Muscle of arm (tissue), 12 donors: ENCODE data around the gene EML2. TPM values are rescaled to one million over a fixed set of nuclear protein-coding genes. Genes with fewer than 3 reads are reported as not detected.
"Not testable (repeated sequence)": the region's sequence is repeated elsewhere in the genome, so short reads cannot be mapped to it uniquely, and the experiment has no call there.

ENCODE experiments used
- DNase-seq: peaks from one replicate; pipeline ENCODE4 v3.0.0-alpha.2; 2013
- polyA plus RNA-seq, 12 donors: library from polyadenylated mRNA; unstranded; fragments of 120-200 nt; gene quantifications; one replicate each; pipeline ENCODE4 v1.2.1, GENCODE V29; 2013; ENCODE audit not compliant: insufficient read length in 12 of 12

The EML2 gene
- polyA plus RNA-seq, 12 donors: 6.0 to 24.8 (median 9.9) TPM; not detected in 2

DNA sequence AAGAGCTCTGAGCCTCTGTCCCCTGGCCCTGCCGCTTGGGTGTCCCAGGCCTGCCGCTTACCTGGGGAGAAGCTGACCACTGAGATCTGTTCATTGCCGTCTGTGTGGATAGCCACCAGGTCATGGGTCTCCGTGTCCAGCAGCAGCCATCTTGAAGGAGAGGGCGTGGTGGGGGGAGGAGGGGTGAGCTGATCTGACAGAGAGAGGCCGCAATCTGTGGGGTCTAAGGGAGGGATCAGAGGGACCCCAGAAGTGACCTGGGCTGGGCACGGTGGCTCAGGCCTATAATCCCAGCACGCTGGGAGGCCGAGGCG lies 22.5 kb downstream of the EML2 start:
- no peak for DNase-seq

DNA sequence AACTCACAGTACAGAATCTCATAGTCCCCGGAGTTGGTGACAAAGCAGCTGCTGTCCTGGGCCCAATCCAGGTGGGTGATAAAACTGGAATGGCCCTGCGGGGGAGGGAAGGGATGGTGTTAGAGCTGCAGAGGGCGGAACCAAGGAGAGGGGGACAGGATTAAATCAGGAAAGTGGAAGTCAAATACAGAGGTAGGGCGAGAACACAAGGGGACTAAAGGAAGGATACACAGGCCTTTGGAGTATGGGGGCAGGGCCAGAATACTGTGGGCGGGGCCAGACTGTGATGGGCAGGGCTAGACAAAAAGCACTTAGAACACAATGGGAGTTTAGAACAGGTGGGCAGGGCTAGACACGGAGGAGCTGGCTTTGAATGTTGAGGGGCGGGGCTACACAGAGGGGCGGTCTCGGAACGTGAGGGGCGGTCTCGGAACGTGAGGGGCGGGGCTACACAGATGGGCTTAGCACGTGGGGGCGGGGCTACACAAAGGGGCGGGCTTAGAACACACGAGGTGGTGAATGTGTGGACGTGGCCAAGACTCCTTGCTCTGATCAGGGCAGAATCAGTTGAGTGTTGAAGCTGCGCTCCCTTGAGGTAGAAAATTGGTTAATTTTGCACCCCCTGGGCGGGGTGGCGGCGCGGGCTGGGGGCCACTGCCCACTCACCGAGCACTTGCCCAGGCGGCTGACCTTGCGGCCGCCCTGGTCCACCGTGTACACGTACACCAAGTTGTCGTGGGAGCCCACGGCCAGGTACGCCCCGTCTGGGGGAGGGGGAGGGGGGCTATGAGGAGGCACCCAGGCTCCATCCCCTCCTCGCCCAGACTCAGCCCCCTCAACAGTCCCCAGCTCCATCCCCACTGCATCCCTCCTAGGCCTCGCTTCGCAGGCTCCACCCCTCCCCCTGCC lies 23.1 kb downstream of the EML2 start:
- DNase-seq: peak; percentile 86

DNA sequence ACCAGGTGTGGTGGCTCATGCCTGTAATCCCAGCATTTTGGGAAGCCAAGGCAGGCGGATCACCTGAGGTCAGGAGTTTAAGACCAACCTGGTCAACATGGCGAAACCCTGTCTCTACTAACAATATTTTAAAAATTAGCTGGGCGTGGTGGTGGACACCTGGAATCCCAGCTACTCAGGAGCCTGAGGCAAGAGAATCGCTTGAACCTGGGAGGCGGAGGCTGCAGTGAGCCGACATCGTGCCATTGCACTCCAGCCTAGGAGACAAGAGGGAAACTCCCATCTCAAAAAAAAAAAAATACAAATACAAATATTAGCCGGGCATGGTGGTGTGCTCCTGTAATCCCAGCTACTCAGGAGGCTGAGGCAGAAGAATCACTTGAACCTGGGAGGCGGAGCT lies 24.1 kb downstream of the EML2 start:
- not testable (repeated sequence) for DNase-seq

DNA sequence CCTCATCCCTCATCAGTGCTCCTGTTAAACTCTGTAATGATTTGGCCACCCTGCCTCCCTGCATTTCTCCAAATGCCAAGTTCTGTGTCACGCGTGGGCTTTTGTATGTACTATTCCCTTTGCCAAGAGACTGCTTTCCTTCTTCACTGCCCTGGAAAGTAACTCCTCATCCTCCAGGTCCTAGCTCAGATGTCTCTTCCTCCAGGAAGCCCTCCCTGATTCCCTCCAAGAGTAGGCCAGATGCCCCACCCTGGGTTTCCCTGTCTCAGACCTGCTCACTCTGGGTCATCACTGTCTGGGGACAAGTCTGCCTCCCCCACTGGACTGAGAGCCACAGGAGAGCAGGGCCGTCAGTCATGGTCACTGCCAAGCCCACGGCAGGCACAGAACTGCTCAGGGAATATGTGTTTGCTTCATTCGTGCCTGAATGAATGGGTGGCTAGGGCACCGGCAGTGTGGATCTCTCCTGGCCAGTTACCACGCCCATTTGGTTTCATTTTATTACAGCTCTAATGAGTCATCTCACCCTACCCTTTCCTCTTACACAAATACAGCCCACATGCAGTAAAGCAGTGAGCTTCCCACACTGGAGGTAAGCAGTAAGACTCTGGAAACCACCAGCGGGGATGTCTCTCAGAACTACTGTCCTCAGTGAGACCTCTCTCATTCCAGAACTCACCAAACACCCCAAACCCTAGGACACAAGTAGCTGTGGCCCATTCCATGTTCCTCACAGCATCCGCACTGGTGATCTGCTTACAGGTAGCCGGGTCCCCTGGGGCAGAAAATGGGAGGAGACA lies 25.1 kb downstream of the EML2 start:
- DNase-seq: no peak

DNA sequence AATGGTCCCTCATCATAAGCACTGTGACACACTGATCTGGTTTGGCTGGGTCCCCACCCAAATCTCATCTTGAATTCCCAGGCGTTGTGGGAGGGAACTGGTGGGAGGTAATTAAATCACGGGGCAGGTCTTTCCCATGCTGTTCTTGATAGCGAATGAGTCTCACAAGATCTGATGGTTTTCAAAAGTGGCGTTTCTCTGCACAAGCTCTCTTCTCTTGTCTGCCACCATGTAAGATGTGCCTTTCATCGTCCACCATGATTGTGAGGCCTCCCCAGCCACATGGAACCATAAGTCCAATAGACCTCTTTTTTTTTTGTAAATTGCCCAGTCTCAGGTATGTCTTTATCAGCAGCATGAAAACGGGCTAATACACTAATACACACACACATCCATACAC lies 30.2 kb downstream of the EML2 start:
- no peak for DNase-seq

DNA sequence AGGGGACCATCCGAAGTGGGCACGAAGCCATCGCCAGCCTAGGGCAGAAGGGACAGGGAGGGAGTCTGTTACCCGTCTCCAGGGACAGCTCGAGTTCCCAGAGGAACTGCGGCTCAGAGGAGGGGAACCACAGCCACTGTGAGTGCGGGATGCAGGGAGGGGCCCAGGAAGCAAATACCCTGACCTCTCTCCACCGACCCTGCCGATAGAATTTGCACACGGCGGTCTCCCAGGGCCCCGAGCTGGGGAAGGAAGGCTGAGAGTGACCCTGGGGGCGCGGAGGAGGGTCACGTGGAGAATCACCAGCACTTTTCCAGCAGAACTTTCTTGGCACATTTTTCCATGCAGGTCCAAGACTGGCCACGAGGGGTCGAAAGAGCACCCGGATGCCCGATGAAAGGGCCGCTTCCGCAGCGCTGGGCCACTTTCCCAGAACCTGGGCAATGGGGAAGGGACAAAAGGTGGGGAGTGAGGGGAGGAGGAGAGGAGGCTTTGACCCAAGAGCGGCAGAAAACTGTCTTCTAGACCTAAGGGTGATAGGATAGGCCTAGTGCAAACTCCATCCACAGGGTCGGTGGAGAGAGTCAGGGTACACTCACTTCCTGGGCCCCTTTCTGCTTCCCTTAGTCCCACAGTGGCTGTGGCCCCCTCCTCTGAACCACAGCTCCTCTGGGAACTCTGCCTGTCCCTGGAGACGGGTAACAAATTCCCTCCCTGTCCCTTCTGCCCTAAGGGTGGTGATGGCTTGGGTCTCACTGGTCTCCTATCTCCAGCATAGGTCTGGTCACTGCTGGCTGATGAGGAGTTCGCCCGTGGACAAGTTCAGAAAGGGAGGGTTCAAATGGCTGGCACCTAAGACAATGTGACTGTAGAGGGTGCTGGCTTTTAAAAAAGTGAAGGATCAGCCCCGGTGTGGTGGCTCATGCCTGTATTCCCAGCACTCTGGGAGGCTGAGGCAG lies 31.8 kb downstream of the EML2 start:
- DNase-seq: peak; percentile 74

DNA sequence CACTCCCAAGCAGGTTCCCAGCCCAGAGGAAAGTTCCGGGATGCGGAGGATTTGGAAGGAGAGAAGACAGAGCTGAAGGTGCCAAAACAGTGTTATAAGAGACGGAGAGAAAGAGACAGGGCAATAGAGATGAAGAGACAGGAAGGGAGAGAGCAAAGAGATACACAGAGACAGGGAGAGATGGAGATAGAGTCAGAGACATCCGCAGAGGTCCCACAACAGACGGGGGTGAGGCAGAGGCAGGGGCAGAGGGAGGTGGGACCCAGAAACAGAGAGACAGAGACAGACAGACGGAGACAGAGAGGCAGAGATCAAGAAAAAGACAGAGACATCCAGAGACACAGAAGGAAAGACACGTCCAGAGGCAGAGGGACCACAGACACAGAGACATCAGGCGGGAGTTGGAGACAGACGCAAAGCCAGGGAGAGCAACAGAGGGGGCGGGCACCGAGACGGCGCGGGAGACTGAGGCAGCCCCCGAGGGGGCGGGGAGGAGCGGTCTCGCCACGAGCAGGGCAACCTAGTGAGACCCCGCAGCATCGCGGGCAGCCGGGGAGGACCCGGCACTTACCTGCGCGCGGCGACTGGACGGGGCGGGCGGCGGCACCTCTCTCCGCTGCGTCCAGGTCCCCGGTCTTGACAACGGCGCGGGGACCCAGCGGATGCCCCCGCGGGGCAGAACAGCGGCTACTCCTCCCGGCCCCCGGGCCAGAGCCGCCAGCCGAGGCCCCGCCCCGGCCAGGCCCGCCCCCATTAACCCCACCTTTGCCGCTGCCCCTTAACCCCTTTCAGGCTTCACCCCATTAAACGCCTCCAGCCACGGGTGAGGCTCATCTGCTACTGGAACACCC lies 37.4 kb downstream of the EML2 start, which contains the start of gene GPR4:
Gene GPR4 (minus strand): TSS at position 689 of the 851 bp plus-strand sequence. CDS start 10,346 bp downstream, outside the sequence.
- DNase-seq: no peak

DNA sequence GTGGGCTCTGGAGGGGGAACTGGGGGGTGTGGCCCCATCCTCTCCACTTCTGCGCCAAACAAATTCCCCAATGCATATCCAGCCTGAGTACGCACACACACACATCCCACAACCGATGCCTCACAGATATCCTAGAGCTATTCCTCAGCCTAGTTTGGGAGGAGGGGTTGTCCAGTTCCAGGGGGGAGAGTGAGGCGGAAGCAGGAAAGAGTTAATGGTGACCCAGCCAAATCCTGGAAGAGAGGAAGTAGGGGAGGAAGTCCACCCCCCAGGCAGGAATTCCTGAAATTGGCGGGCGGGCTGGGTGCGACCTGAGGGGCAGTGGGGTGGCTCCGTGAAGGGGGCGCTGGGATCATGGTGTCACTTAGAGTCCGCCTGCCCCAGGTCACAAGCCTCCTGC lies 38.1 kb downstream of the EML2 start:
- no peak for DNase-seq

DNA sequence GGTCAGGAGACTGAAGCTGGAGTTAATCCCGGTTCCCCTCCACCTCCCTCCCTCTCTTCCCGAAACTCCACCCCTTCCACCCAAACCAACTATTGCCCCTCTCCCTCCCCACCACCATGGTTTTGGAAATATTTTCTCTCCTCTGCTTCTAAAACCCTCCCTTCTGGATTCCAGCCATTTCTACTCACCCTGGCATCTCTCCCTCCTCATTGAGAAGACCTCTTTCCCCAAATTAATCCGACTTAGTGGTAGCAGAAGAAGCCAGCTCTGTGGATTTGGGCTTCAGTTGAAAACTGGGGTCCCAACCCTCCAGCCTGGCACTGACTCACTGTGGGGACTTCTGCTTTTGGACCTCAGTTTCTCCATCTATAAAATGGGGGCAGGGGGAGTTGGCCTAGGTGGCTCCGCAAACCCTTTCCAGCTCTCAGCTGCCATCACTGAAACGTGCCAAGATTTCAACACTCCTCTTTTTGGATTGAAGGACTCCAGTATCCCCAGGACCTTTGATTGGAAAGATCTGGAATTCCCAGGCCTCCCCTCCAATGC lies 38.8 kb downstream of the EML2 start:
- no peak for DNase-seq

DNA sequence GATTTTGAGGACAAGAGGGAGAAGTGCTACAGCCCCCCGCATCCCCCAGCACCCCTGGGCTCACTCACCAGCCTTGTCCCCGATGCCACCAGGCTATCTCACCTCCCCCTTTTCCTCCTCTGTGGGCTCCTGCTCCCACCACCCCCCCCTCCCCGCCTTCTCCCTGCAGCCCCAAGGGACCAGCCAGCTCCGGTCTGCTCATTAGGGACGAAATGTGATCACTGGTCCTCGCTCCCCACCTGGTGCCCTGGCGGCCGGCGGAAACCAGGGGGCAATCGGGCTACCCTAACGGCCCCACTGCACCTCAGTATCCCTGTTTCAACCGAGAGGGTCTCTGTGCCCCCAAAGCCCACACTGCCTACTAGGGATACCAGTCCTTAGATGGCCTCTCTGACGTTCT lies 39.9 kb downstream of the EML2 start:
- no peak for DNase-seq

DNA sequence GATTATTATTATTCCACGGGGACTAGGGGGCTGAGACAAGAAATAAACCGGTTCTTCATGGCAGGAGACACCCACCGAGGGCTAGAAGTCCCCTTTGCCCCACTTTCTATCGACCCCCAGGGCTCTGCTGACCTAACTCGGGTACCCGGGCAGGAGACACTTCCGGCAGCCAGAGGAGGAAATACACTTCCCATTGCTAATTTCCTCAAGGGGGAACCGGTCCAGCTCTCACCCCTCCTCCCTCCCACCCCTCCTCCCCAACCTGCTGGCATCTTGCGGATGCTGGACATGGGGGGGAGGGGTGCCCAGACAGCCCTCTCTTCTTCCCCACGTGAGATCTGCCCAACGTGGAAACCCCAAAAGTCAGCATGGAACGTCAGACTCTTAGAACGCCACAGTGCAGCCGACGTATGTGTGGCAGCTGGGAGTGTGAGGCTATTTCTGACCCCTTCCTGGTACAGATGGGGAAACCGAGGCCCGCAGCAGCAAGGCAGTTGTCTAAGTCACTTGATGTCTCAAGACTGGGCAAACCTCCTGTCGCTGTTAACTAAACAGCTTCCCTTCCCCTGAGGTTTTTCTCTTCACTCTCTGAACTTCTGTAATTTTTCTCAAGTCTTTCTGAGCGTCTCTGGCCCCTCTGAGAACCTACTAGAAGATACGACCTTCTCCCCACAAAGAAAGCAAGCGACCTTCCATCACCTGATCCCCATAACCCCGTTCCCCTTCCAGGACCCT lies 40.8 kb downstream of the EML2 start:
- DNase-seq: no peak

DNA sequence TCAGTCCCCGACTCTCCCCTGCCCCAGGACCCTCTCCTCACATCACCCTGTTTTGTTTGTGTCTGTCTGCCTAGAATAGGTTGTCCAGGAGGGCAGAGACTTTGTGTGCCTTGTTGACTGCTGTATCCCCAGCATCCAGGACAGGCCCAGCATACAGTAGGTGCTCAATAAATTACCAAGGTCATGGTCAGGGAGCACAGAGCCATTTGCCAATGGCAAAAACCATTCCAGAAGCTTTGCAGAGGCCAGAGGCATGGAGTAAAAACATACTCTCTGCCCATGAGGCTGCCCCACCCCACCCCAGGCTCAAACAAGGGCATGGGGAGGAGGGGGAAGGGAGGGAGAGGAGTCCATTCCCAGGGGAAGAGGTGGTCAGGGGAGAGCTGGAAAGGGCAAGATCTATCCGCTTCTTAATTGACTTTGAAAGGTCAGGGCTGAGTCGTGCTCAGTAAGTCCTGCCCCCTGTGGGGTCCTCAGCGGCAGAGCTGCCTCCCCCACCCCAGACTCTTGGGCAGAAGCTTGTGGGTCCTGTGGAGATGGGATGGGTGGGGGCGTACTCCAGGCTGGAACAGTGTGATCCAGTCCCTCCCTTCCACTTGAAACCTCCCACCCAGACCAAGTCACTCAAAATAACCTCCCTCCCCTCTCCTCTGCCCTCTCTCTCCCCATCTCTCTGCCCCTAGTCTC lies 41.6 kb downstream of the EML2 start:
- no peak for DNase-seq

DNA sequence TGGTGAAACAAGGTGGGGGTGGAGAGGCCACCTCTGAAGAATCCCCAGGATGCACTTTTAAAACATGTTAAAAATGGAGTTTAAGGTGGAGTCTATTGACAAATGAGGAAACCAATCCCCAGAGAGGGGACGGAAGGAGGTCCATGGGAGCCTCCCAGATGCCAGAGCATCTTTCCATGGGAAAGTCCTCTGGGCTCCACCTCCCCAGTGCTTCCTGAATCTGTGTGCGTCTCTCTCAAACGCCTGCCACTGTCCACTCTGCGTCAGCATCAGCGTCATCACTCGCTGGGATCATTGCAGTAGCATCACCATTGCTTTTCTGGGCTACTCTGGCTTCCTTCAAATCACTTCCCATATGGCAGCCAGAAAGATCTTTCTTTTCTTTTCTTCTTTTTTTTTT lies 43.4 kb downstream of the EML2 start:
- DNase-seq: no peak

DNA sequence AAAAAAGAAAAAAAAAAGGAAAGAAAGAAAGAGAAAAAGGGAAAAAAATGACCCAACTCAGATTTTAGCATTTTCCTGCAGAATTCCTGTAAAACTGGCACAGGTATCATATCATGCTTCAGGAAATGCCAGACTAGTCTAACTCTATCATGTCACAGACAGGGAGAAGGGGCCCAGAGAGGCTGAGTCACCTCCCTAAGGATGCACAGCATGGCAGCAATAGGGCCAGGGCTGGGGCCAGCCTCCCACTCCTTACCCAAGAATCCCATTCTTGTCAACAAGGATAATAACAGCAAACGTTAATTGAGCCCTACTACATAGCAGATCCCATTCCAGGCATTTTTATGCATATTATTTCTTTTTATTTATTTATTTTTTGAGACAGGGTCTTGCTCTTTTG lies 45.7 kb downstream of the EML2 start:
- no peak for DNase-seq

DNA sequence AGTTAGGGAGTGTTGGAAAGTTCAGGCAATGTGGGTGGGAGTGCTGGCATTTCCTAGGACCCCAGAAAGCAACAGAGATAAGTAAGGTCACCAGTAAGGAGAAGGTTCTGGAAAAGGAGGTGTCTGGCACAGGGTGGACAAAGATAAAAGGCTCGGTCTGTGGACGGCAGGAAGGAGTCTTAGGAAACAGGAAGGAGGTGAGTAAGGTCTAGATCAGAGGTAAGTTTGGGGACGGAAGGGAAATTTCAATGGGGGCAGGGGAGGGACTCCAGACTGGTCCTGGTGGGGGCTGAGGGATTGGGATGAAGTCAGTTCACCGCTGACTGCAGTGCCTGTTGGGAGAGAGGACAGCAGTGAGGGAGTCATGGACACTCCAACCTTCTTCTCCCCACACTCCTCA lies 46.8 kb downstream of the EML2 start:
- DNase-seq: no peak

DNA sequence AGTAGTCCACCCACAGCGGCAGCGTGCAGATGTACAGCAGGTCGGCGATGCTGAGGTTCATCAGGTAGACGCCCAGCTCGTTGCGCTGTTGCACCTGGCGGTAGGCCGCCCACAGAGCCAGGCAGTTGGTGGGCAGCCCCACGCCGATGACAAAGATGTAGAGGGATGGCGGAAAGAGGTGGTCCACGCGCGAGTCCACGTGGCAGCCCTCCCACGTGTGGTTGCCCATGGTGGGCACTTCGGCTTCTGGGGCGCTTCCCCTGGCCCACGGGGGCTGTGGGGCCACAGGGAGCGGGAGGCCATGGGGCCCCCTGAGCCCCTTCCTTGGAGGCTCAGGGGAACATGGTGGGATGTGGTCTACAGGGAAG lies 47.6 kb downstream of the EML2 start:
- no peak for DNase-seq

DNA sequence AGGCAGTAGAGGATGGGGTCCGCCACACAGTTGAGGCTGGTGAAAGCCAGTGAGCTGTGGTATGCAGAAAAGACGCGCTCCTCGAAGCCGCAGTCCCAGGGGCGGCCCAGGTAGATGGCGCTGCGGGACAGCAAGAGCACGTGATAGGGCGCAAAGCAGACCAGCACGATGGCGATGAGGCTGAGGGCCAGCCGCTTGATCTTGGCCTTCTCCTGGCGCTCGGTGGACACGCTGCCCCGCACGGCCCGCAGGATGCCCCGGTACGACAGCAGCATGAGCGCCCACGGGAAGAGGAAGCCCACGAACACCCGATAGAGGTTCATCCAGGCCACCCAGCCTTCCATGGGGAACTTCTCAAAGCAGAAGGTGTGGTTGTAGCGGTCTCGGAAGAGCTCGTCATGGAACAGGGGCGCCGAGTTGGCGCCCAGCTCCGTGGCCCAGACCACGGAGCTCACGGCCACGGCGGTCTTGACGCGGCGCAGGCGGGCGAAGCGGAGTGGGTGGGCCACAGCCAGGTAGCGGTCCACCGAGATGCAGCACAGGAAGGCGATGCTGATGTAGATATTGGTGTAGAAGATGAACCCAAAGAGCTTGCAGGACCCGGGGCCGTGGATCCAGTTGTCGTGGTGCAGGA lies 48.1 kb downstream of the EML2 start:
- DNase-seq: no peak

DNA sequence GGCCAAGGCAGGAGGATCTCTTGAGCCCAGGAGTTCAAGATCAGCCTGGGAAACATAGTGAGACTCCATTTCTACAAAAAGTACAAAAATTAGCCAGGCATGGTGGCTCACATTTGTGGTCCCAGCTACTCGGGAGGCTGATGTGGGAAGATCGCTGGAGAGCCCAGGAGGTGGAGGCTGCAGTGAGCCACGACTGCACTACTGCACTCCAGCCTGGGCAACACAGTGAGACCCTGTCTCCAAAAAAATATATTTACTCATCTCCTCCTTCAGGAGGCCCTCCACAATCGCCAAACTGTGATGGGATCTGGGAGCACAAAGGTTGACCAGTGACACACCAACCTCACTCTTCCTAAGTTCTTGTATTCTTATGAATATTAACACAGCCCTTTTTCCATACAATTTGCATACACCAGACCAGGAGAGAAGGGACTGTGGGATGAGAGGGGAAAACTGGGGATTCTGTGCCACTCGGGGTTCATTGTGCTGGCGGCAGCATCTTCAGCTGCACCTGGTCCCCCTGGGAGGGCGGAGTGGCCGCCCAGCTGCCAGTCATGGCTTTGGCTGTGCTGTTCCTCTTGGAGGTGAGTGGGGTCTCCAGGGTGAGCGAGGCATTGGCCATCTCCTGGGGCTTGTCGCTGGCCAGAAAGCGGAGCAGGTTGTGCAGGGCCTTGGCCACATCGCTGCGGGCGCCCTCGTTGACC lies 48.7 kb downstream of the EML2 start:
- DNase-seq: no peak
